Astrocyte (in vitro differentiated cells and primary cell): ENCODE measurements around the gene C12orf50. TPM values are rescaled to one million over a fixed set of nuclear protein-coding genes. Genes with fewer than 3 reads are reported as not detected.

Source experiments
- DNase-seq: peaks from one replicate; pipeline ENCODE4 v3.0.0-alpha.2; 2010; ENCODE audit warnings: low read depth
- FAIRE-seq: peaks from 2 replicates; lab custom pipeline; 2011; peaks lifted over from hg19 to GRCh38; lab: Jason Lieb, UNC
- H2AFZ ChIP-seq: 2 replicates; pipeline ENCODE4 v1.6.0; 2012; ENCODE audit warnings: low read depth, low read length, inconsistent platforms
- H3K27ac ChIP-seq: 2 replicates; pipeline ENCODE4 v1.5.1; 2011; ENCODE audit warnings: low read depth, low read length, inconsistent platforms
- H3K27me3 ChIP-seq: 2 replicates; pipeline ENCODE4 v1.6.0; 2011; ENCODE audit warnings: low read length, inconsistent platforms; ENCODE audit not compliant: insufficient read depth
- H3K36me3 ChIP-seq: 2 replicates; pipeline ENCODE4 v1.5.1; 2011; ENCODE audit warnings: low read length, inconsistent platforms; ENCODE audit not compliant: insufficient read depth
- H3K4me1 ChIP-seq: 2 replicates; pipeline ENCODE4 v1.5.1; 2011; ENCODE audit warnings: low read length, inconsistent platforms; ENCODE audit not compliant: insufficient read depth
- H3K4me2 ChIP-seq: 2 replicates; pipeline ENCODE4 v1.6.0; 2012; ENCODE audit warnings: low read length, inconsistent platforms
- H3K4me3 ChIP-seq: 2 replicates; pipeline ENCODE4 v1.5.1; 2011; ENCODE audit warnings: low read depth, mild to moderate bottlenecking, low read length, inconsistent platforms; ENCODE audit not compliant: insufficient read depth
- H3K79me2 ChIP-seq: 2 replicates; pipeline ENCODE4 v1.6.0; 2012; ENCODE audit warnings: mild to moderate bottlenecking, low read length, inconsistent platforms; ENCODE audit not compliant: insufficient read depth
- H3K9ac ChIP-seq: 2 replicates; pipeline ENCODE4 v1.6.0; 2012; ENCODE audit warnings: mild to moderate bottlenecking, low read length, inconsistent platforms
- H3K9me3 ChIP-seq: 2 replicates; pipeline ENCODE4 v1.5.1; 2012; ENCODE audit warnings: low read depth, mild to moderate bottlenecking, low read length, inconsistent platforms; ENCODE audit not compliant: insufficient read depth
- H4K20me1 ChIP-seq: 2 replicates; pipeline ENCODE4 v1.6.0; 2012; ENCODE audit warnings: low read length, inconsistent platforms; ENCODE audit not compliant: insufficient read depth
- H3K27ac Mint-ChIP-seq: one replicate; pipeline ENCODE4 v1.8.0; 2021; ENCODE audit warnings: mild to moderate bottlenecking, mixed read lengths; ENCODE audit not compliant: unreplicated experiment
- H3K27me3 Mint-ChIP-seq: one replicate; pipeline ENCODE4 v1.8.0; 2021; ENCODE audit warnings: low read depth, mixed read lengths; ENCODE audit not compliant: unreplicated experiment
- H3K36me3 Mint-ChIP-seq: one replicate; pipeline ENCODE4 v1.8.0; 2021; ENCODE audit warnings: low read depth, mixed read lengths; ENCODE audit not compliant: unreplicated experiment
- H3K4me1 Mint-ChIP-seq: one replicate; pipeline ENCODE4 v1.8.0; 2021; ENCODE audit warnings: low read depth, mixed read lengths; ENCODE audit not compliant: unreplicated experiment
- H3K4me3 Mint-ChIP-seq: one replicate; pipeline ENCODE4 v1.8.0; 2021; ENCODE audit warnings: mild to moderate bottlenecking, moderate library complexity, mixed read lengths; ENCODE audit not compliant: unreplicated experiment
- H3K9me3 Mint-ChIP-seq: one replicate; pipeline ENCODE4 v1.8.0; 2021; ENCODE audit warnings: mild to moderate bottlenecking, mixed read lengths; ENCODE audit not compliant: unreplicated experiment
- EZH2 ChIP-seq: IDR thresholded peaks from 2 replicates; pipeline ENCODE4 v1.6.1; 2012; ENCODE audit warnings: mild to moderate bottlenecking, low read length, inconsistent platforms; ENCODE audit not compliant: insufficient read depth
- total RNA-seq: library from RNA; stranded (reverse); gene quantifications from 2 replicates; pipeline ENCODE4 v1.2.1, GENCODE V29; 2021
- TF ChIP-seq, protein P1 (sequence below): IDR thresholded peaks from 2 replicates; pipeline ENCODE4 v1.5.1; 2011; ENCODE audit warnings: low read depth, mild to moderate bottlenecking, inconsistent platforms, low read length, moderate library complexity; ENCODE audit not compliant: insufficient read depth

Gene C12orf50
- total RNA-seq, 1 donor from 2014 or later, result not detected

- Histone ChIP-seq H3K27me3 (no peaks in the 10 kb centered on the region), H3K9ac (no peak overlapping the region), H3K36me3 (no peaks in the 10 kb centered on the region), H3K4me2 (no peak overlapping the region), H3K4me1 (no peaks in the 10 kb centered on the region), H4K20me1 (no peaks in the 10 kb centered on the region), H2AFZ (no peak overlapping the region), H3K79me2 (no peaks in the 10 kb centered on the region), H3K27ac (no peak overlapping the region), H3K9me3 (no peaks in the 10 kb centered on the region), H3K4me3 (no peak overlapping the region)
- no peaks in the 10 kb centered on the region for H3K9me3 Mint-ChIP-seq
- no peaks in the 10 kb centered on the region for H3K36me3 Mint-ChIP-seq
- H3K27ac Mint-ChIP-seq, result no peak overlapping the region
- H3K4me1 Mint-ChIP-seq, result no peaks in the 10 kb centered on the region
- TF ChIP-seq, protein P1, sequence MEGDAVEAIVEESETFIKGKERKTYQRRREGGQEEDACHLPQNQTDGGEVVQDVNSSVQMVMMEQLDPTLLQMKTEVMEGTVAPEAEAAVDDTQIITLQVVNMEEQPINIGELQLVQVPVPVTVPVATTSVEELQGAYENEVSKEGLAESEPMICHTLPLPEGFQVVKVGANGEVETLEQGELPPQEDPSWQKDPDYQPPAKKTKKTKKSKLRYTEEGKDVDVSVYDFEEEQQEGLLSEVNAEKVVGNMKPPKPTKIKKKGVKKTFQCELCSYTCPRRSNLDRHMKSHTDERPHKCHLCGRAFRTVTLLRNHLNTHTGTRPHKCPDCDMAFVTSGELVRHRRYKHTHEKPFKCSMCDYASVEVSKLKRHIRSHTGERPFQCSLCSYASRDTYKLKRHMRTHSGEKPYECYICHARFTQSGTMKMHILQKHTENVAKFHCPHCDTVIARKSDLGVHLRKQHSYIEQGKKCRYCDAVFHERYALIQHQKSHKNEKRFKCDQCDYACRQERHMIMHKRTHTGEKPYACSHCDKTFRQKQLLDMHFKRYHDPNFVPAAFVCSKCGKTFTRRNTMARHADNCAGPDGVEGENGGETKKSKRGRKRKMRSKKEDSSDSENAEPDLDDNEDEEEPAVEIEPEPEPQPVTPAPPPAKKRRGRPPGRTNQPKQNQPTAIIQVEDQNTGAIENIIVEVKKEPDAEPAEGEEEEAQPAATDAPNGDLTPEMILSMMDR, result no peak
- TF ChIP-seq EZH2, result no peak
- no peak overlapping the region for H3K4me3 Mint-ChIP-seq
- FAIRE-seq (no peak), DNase-seq (no peak)
- H3K27me3 Mint-ChIP-seq, result no peaks in the 10 kb centered on the region
Measured at GRCh38 chr12:88011755-88012154, 17.4 kb downstream of the C12orf50 start.

GRCh38 chr12:88006351-88006750 is 22.9 kb downstream of the C12orf50 start:
- Histone ChIP-seq H3K36me3 (no peaks in the 10 kb centered on the region), H2AFZ (no peak overlapping the region), H3K4me2 (no peak overlapping the region), H3K27me3 (no peaks in the 10 kb centered on the region), H3K79me2 (no peaks in the 10 kb centered on the region), H4K20me1 (no peaks in the 10 kb centered on the region), H3K4me3 (no peak overlapping the region), H3K9ac (no peak overlapping the region), H3K4me1 (no peaks in the 10 kb centered on the region), H3K9me3 (no peaks in the 10 kb centered on the region), H3K27ac (no peak overlapping the region)
- FAIRE-seq (no peak), DNase-seq (no peak)
- Mint-ChIP-seq H3K4me3 (no peak overlapping the region), H3K27me3 (no peaks in the 10 kb centered on the region), H3K9me3 (no peaks in the 10 kb centered on the region), H3K27ac (no peak overlapping the region), H3K36me3 (no peaks in the 10 kb centered on the region), H3K4me1 (no peaks in the 10 kb centered on the region)
- no peak for TF ChIP-seq EZH2
- TF ChIP-seq, protein P1, result no peak

GRCh38 chr12:88001327-88001726 is 27.9 kb downstream of the C12orf50 start:
- Mint-ChIP-seq H3K27me3 (no peaks in the 10 kb centered on the region), H3K9me3 (no peaks in the 10 kb centered on the region), H3K4me3 (no peak overlapping the region), H3K36me3 (no peaks in the 10 kb centered on the region), H3K4me1 (no peaks in the 10 kb centered on the region), H3K27ac (no peak overlapping the region)
- Histone ChIP-seq H3K27ac (no peak overlapping the region), H3K36me3 (no peaks in the 10 kb centered on the region), H2AFZ (no peak overlapping the region), H3K4me2 (no peak overlapping the region), H3K9ac (no peak overlapping the region), H3K4me1 (no peaks in the 10 kb centered on the region), H4K20me1 (no peaks in the 10 kb centered on the region), H3K27me3 (no peaks in the 10 kb centered on the region), H3K4me3 (no peak overlapping the region), H3K79me2 (no peaks in the 10 kb centered on the region), H3K9me3 (no peaks in the 10 kb centered on the region)
- DNase-seq, result no peak
- no peak for FAIRE-seq
- TF ChIP-seq, protein P1, result no peak
- no peak for TF ChIP-seq EZH2
